HG03432 (cell line): ENCODE measurements around the gene PLA2R1.
"Not testable (repeated sequence)": the region's sequence is repeated elsewhere in the genome, so short reads cannot be mapped to it uniquely, and the experiment has no call there.

ENCODE experiments used
- ATAC-seq: cut with Tn5 transposase; IDR thresholded peaks from one replicate; pipeline ENCODE4 v1.9.1; 2021; ENCODE audit warnings: mild to moderate bottlenecking, moderate library complexity; ENCODE audit not compliant: unreplicated experiment

Gene PLA2R1

DNA sequence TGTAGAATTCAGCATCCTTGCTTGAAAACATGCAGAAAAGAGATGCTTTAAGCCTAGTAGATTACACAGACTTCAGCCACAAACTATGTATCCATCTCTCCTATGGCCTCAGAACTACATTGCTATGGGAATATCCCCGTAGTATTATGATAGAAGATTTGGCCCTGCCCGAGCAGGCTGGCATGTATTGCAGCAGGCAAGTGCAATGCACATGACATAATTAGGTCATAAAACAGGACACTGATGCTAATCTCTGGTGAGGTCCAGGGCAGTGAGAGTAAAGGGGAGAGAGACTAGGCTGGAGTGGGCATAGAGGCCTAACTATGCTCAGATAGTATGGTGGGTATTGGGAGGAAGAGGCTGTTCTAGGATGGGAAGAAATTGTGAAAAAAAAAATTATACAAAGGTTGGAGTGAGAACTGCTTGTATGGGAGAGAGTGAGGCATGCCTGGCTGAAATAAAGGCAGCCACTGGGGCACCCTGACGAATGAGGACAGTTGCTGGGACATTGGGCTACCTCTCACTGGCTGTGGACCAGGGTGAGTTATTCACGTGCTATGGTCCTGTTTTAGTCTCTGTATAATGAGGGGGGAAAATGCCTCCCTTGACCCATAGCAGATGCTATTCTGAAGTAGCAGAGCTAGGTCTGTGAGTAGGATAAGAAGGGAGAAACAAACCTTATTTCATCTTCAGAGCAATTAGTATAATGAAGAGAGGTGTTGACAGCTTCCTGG lies 1.6 kb upstream of the PLA2R1 start:
- ATAC-seq: no peak

DNA sequence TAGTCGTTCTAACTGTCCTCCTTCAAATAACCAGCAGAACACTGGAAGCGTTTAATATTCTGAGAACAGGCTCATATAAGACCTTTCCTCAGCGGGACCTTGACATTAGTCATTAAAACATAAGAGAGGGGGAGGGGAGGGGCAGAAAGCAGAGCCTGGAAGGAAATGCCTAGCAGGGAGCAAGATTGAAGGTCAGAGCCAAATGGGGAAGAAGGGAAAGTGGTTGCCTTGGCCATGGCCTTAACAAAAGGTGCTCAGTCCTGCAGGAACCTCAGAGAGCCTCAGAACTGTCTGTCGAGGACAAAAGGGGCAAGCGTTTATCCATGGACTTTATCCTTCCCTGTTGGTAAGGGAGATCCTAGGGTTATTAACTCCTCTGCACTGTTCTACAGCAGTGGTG lies 856 bp upstream of the PLA2R1 start:
- ATAC-seq: no peak

DNA sequence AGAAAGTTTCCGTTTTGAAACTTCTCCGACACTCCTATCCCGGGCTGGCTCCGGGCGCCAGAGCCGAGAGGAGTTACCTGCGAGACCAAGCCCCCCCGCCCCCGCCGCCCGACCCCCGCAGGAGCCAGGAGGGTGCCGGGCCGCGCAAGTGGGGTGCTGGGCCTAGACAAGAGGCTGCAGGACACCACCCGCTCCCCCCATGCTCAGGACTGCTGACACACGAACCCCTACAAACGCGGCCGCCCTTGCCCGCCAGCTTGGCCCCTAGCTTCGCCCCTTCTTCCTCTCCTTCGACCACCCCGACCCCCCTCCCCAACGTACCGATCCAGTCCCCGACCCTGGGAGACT lies 497 bp downstream of the PLA2R1 start:
- no peak for ATAC-seq

DNA sequence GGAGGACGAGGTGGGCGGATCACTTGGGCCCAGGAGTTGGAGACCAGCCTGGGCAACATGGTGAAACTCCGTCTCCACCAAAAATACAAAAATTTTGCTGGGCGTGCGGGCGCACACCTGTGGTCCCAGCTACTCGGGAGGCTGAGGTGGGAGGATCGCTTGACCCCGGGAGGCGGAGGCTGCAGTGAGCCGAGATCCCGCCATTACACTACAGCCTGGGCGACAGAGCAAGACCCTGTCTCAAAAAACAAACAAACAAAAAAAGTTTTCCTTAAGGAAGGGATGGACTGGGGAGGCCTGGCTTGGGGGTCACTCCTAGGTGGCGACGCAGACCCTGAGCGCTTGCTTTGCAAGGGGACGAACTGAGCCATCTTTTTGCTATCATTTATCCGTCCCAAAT lies 882 bp downstream of the PLA2R1 start:
- ATAC-seq: no peak

DNA sequence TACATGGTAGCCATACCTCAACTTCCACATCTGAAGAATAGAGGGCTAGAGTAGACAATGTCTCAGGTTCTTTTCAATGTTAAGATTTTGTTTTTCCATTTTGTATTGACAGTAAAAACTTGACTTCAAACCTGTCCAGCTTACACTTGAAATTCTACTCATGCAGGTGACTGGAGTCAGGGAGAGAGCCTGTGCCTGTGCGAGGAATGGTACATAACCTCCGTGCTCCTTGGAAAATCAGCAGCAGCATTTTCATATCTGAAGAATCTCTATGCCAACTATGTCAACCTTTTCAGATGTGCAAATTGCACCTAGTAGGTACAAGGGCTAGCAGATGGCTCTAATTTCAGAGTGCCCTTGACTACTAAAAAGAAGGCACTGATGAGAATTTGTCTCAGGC lies 2.1 kb downstream of the PLA2R1 start:
- no peak for ATAC-seq

DNA sequence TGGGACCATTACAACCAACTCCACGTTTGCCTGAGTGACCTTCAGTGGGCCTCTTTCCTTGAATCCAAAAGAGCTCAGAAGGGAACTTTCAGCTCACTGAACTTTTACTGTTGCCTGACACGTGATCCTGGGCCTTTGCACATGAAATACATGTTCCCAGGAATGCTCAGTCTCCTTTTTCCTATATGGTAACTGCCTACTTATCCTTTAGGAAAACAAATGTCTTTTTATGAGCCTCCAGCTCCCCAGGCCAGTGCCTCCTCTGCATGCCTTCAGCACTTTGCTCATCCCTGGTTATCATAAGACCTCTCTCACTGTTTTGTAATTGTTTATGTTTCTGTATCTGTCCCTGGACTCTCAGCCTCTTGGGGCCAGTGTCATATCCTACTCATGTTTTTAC lies 5.1 kb downstream of the PLA2R1 start:
- no peak for ATAC-seq

DNA sequence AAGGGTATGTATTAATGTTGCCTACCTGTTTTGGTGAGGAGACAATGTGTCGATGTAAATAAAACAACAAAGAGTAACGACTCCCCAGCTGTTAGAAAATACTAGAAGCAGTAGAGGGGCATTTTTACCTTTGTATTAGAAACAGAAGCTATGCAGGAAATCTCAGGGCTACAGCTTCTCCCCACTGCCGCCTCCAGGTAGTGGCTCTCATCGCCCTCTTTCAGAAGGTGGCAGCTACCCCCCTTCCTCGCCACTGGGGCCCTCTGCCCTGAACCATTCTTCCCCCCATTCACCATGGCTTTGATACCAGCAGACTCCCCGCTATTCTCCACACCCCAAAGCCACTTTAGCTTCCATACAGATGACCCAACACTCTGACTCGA lies 6.7 kb downstream of the PLA2R1 start:
- ATAC-seq: no peak

DNA sequence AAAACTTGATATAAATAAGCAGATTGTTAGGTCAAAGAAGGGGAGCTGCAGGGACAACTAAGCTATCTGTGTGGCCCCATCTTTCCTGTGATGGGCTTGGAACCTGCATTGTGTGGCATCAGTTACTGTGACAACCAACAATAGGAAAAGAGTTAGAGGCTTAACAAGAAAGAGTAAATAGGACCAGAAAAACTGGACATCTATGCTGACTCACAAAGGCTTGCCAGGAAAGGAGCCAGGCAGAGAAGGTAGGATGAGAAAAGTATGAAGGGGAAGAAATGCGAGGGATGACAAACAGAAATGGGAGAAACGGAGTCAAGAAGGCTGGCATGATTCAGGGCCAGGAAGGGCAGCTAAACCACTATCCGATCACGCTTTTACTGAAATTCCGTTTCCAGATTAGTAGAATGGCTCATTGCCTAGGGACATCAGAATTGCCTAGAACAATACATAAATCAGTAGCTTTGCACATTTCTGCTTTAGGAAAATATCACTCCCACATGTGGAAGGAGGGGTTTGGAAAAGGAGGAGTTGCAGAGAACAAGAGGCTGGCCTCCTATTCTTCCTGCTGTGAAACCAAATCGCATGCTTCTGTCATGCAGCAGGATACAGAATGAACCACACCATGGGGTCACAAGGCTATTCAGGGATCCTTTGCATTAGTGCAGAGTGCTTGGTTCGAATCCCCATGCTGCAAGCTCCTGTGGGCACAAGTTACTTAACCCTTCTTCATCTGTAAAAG lies 7.3 kb downstream of the PLA2R1 start:
- ATAC-seq: no peak

DNA sequence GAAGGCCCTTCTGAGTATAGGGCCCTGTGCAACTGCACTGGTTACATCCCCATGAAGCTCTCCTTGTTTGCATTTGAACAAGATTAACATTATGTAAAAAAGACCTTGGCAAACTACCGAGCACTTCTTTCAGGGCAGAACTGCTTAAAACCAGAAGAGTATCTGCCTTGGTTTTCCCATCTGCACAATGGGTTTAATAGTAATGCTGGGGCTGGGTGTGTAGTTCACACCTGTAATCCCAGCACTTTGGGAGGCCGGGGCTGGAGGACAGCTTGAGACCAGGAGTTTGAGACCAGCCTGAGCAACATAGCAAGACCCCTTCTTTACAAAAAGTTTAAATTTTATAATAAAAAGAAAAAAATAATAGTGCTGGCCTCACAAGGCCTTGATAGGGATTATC lies 8.5 kb downstream of the PLA2R1 start:
- no peak for ATAC-seq

DNA sequence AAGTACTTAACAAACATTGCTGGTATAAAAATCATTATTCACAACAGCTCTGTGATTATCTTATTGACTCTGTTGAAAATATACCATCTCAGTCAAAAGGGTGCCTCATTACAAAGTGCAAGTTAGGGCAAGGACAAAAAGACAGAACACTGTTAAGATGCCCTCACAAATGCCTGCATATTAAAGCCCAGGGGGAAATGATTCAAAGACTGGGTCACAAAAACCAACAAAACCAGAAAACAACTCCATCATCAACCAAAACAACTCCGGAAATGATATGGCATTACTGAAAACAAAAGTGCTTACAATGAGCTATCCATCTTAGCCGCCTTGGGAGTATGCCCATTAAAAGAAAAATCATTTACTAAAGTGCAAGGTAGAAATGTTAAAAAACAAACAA lies 9.9 kb downstream of the PLA2R1 start:
- ATAC-seq: no peak

DNA sequence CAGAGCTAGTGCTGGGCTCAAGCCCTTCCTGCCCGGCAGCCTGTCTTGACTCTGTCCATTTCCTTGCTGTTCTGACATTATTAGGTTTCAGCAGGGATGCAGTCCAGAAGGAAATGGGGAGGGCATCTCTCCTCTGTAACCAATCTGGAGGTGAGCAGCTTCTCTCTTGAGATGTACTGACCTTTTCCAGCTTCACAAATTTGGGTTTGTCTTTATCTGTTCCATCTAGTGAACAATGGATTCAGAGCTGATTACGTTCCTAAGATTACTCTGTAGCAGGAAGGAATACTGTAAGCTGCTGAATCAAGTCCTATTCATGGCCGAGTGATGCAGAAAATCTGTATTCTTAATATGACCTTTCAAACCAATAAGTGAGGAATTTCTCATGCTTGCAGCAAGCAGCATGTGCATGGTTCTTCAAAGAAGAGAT lies 11.0 kb downstream of the PLA2R1 start:
- no peak for ATAC-seq

DNA sequence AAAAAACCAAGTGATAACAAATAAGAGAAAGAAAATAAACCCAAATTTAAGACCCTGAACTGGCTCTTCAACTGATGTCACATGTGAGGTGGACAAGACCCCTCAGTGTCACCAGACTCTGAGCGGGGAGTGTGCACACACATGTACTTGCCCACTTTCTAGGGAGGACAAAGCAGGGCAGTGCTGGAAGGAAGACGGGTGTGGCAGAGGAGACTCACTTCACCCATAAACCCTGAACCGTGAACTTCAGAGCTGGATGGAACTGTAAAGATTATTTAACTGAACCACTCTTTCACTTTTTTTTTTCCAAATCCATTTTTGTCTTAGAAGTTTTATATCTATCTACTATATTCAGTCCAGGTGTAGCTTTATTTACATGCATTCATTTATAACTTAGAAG lies 12.3 kb downstream of the PLA2R1 start:
- no peak for ATAC-seq

DNA sequence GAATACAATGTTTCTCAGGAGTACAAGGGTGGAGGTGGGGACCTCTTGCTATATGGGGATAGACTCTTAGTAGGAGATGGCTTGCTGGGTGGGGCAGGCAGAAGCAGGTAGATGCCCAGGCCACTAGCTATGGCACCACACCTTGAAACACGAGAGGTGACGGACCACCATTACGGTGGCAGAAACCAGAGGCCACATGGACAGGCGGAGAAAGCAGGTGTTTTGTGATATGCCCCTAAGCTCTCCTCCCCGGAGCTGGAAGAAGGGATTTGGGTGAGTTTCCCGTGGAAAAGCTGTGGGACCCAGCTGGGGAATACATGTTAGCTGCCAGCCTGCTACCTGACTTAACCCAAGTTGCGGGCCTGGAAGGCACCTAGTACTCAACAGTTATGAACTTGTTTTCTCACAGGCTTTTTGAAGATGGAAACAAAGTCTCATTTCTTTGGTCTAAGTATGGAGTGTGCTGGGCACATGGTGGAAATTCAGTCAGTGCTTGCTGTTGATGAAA lies 16.7 kb downstream of the PLA2R1 start:
- no peak for ATAC-seq

DNA sequence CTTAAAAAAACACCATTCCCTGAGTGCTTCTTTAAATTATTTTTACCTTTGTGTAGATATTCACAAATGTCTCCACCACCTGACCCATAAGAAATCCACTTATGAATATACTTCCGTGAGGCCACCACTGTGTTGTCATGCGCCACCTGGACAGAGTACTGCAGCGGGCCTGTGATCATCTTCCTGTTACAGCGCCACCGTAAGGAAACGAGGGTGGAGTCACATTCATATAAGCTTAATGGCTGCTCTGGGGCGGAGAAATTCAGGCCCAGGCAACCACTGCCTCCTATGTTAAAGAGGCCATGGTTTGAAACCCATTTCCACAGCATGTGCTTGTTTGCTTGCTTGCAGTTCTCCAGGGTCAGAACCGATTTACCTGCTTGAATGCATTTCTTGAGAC lies 17.7 kb downstream of the PLA2R1 start:
- no peak for ATAC-seq

DNA sequence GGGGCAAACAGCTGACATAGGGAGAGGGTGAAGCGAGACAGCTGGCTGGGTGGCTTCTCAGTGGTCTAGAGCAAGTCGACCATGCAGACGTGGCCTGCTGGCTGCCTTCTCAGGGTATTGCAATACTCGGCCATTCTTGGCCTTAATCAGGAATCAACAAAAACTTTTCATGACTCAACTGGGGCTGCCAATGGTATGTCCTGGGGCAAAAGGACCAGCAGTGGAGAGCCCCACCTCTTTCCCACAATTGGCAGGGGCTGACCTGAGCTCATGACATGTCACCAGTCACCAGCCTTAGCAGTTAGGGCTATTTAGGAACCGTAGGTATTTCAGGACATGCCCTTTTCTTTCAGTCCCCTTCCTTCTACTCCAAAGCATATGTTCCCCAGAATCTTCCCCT lies 19.1 kb downstream of the PLA2R1 start:
- no peak for ATAC-seq

DNA sequence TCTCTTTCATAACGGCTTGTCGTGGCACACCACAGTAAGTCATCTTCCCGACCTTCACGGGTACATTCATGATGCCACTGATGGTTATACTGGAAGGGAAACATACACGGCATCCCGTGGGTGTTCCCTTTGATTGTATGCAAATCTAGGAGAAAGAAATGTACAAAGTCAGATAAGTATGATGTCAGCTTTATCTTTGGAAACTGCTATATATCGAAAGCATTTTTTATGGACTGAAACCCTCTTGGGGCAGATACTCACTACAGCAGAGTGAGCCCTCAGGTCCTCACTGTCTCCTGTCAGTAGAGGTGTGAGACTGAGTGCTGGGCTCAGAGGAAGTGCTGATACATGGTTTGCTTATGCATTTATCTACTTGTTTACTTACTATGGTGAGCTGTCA lies 20.4 kb downstream of the PLA2R1 start:
- ATAC-seq: no peak

DNA sequence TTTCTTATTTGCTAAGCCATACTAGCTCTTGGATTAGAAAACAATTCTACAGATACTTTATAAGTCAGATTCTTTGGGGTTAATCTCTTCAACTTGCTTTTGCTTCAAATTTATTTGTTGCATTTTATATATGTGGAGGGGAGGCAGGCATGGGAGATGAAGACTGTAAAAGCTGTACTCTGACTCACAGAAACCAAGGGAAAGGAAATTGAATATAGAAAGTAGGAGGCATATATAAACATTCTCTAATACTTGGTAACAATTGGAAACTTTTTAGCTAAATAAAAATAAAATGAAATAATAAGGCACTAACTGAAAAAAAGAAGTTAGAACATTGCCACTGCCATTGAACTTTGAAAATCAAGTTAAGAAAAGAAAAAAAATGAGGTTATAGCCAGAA lies 21.3 kb downstream of the PLA2R1 start:
- ATAC-seq: no peak

DNA sequence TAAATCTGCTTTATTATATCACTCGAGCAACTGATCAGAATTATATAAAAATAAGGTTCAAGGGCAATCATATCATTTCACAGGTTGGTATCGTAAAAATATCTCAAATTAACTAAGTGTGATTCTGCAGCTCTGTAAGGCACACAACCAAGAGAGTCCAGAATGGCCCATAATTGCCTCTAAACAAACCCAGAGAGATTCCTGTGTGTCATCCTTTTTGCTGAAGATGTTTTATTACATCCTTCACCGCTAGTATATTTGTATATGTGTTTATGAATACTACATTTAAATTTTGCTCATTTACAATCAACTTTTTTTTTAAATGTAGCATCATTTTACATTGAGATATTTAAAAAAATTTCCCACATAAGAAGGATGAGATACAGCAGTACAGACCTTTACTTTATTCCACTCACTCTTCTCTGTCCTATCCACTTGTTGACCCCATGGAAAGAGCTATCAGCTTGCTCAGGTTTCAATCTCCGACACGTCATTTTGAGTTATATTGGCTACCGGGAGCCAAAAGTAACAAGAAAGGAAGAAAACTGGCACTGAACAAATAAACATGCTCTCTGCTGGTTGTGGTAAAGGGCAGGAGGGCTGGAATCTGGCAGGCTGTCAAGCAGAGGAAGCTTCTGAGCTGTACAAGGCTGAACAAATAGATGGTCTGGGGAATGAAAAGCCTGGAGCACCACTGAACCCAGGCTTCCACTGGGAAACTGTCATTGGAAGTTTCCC lies 23.1 kb downstream of the PLA2R1 start:
- no peak for ATAC-seq

DNA sequence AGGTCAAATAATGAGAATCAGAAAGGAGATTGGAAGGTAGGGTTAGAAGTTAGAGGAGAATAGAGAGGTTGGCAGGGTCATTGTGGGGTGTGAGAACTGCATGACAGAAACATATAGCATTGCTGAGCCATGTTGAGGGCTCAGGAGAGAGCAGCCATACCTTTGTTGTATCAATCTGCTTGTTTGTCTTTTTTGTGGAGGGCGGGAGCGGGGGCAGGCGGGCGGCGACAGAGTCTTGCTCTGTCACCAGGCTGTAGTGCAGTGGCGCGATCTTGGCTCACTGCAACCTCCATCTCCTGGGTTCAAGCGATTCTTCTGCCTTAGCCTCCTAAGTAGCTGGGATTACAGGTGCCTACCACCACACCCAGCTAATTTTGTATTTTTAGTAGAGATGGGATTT lies 23.8 kb downstream of the PLA2R1 start:
- ATAC-seq: not testable (repeated sequence)

DNA sequence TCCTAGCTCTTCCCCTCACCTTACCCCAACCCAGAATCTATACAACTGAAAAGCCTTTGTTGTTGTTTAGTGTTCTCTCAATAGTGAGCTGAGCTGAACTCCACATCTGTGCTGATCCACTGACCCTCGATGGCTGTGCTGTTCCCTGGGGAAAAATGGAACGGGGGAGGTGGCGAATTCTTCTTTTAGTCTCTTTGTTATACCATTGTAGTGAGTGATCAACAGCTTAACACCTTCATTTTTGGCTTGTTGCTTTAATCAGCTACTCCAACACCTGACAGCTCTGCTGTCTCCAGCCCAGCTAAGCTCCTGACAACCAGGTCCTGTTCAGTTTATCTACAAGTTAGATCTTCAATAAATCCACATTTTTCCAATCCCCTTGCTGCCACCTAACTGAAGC lies 25.7 kb downstream of the PLA2R1 start:
- ATAC-seq: no peak

DNA sequence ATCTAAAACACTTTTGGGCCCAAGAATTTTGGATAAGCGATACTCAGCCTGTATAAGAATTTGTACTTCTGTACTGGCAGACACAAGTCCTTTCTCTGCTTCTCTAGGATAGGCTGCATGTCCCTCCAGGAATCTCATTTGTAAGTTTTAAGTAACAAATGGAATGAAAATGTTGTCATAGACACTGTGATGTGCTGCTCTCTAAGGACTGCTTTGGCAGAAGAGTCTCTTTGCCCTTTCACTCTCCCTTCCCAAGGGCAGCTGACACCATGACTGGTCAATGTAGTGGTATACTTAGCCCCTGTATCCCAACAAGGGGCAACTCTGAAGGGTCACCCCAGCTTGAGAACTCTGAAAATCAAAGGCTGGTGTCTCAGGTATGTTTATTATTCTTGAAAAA lies 27.3 kb downstream of the PLA2R1 start:
- ATAC-seq: no peak

DNA sequence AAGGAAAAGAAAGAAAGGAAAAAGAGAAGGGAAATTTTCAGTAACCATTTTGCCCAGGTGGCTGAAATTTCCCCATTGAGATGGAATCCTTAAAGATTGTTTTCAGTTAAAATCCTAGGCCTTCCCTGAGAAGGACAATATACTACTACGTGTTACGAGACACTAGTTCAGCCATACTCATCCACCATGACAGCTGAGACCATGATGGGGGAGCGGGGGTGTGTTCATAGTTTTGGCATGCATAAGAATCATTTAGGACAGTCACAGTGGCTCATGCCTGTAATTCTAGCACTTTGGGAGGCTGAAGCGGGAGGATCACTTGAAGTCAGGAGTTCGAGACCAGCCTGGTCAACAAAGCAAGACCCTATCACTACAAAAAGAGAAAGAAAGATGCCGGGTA lies 28.0 kb downstream of the PLA2R1 start:
- ATAC-seq: no peak
